Mucosa of rectum (tissue), 2 donors: ENCODE results near the gene CALCOCO1.
"Not testable (repeated sequence)": the region's sequence is repeated elsewhere in the genome, so short reads cannot be mapped to it uniquely, and the experiment has no call there.

Experiments used
- H3K27ac ChIP-seq, 2 donors: one replicate each; pipeline ENCODE4 v1.7.0; 2013; ENCODE audit warnings: inconsistent platforms in 2 of 2, low read depth in 2 of 2, low read length in 2 of 2
- H3K27me3 ChIP-seq, 2 donors: one replicate each; pipeline ENCODE4 v1.7.0; 2013; ENCODE audit warnings: low read length in 2 of 2; ENCODE audit not compliant: control insufficient read depth in 2 of 2, insufficient read depth in 2 of 2
- H3K36me3 ChIP-seq, 2 donors: one replicate each; pipeline ENCODE4 v1.7.0; 2013; ENCODE audit warnings: low read length in 2 of 2; ENCODE audit not compliant: control insufficient read depth in 2 of 2, insufficient read depth in 2 of 2
- H3K4me1 ChIP-seq, 2 donors: one replicate each; pipeline ENCODE4 v1.7.0; 2013; ENCODE audit warnings: low read length in 2 of 2, mild to moderate bottlenecking in 1 of 2; ENCODE audit not compliant: control insufficient read depth in 2 of 2, insufficient read depth in 2 of 2
- H3K4me3 ChIP-seq, 2 donors: one replicate each; pipeline ENCODE4 v1.7.0; 2013; ENCODE audit warnings: low read length in 2 of 2
- H3K9ac ChIP-seq, 2 donors: one replicate each; pipeline ENCODE4 v1.7.0; 2013; ENCODE audit warnings: low read length in 2 of 2, low read depth in 1 of 2, mild to moderate bottlenecking in 1 of 2
- H3K9me3 ChIP-seq, 2 donors: one replicate each; pipeline ENCODE4 v1.7.0; 2013; ENCODE audit warnings: low read length in 2 of 2; ENCODE audit not compliant: control insufficient read depth in 2 of 2
- donor health status: healthy.
- donor health status: Normal muscosa, but diverticular disease.

The CALCOCO1 gene

DNA sequence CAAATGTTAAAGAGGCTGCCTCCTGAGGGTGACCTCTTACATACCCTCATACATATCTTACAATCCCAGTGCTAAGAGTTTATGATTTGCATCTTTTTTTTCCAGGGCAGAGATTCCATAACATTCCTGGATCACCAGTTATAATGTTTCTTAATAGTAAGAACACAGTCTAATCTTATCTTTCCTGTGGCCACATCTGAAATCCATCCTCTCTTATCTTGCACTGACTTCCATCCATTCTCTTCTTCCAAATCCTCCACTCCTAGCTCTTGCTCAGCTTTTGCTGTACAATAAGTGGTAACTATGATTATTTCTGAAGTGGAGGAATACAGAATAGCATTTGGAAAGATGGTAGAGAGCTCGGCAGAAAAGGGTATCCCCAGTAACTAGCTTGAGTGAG lies 6.3 kb downstream of the CALCOCO1 start:
- Histone ChIP-seq H3K4me1 (peaks cover 2% of the 10 kb centered on the region in 2 donors), H3K27ac (no peak overlapping the region), H3K36me3 (peaks cover 56 to 67% of the 10 kb centered on the region in 2 donors), H3K4me3 (no peak overlapping the region), H3K9me3 (no peaks in the 10 kb centered on the region), H3K9ac (no peak overlapping the region), H3K27me3 (no peaks in the 10 kb centered on the region)

DNA sequence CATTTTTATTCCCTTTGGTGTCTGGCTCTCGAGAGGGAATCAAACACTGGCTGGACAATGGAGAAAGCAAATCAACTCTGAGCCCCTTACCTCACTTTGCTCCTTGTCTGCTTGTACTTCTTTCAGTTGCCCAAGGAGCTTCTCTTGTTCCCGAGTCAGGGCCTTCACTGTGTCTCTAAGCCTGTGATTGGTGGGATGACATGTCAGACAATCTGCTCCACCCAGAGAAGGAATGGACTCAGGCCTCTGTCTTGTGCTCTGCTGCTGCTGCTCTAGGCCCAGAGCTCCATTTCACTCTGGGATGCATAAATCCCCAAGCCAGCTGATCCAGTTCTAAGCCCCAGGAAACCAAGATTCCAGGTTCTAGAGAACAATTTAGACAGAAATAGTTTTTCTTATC lies 7.6 kb downstream of the CALCOCO1 start:
- Histone ChIP-seq H3K36me3 (peaks cover 62 to 76% of the 10 kb centered on the region in 2 donors), H3K4me1 (no peaks in the 10 kb centered on the region), H3K9me3 (no peaks in the 10 kb centered on the region), H3K27ac (no peak overlapping the region), H3K4me3 (no peak overlapping the region), H3K27me3 (no peaks in the 10 kb centered on the region), H3K9ac (no peak overlapping the region)

DNA sequence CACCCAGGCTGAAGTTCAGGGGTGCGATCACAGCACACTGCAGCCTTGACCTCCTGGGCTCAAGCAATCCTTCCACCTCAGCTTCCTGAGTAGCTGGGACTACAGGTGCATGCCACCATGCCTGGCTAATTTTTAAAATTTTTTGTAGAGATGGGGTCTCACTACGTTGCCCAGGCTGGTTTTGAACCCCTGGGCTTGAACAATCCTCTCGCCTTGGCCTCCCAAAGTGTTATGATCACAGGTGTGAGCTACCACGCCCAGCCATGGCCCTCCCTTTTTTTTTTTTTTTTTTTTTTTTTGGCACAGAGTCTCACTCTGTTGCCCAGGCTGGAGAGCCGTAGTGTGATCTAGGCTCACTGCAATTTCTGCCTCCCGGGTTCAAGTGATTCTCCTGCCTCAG lies 8.7 kb downstream of the CALCOCO1 start:
- H3K9me3 ChIP-seq, H3K4me3 ChIP-seq, H3K4me1 ChIP-seq, H3K27ac ChIP-seq, H3K27me3 ChIP-seq, H3K9ac ChIP-seq: not testable (repeated sequence)
- peaks cover 60 to 77% of the 10 kb centered on the region in 2 donors for H3K36me3 ChIP-seq

DNA sequence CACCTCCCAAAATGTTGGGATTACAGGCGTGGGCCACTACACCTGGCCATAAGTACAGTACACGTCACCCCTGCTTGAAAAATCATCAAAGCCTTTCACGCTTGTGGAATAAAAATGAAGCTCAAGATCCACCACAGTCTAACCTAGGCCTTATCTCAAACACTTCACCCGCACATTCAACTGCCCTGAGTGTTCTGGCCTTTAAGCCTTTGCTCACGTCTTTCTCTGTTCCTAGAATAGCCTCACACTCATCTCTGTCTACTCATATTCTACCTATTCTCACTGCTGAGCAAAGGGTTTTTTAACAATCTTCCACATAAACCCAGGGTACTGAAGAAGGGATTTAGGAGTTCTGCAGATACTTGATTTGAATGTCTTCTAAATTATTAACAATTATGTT lies 9.9 kb downstream of the CALCOCO1 start:
- H3K4me1 ChIP-seq, result no peaks in the 10 kb centered on the region
- no peak overlapping the region for H3K9ac ChIP-seq
- peaks cover 59 to 77% of the 10 kb centered on the region in 2 donors for H3K36me3 ChIP-seq
- no peaks in the 10 kb centered on the region for H3K27me3 ChIP-seq
- H3K4me3 ChIP-seq, result no peak overlapping the region
- no peak overlapping the region for H3K27ac ChIP-seq
- H3K9me3 ChIP-seq, result no peaks in the 10 kb centered on the region

DNA sequence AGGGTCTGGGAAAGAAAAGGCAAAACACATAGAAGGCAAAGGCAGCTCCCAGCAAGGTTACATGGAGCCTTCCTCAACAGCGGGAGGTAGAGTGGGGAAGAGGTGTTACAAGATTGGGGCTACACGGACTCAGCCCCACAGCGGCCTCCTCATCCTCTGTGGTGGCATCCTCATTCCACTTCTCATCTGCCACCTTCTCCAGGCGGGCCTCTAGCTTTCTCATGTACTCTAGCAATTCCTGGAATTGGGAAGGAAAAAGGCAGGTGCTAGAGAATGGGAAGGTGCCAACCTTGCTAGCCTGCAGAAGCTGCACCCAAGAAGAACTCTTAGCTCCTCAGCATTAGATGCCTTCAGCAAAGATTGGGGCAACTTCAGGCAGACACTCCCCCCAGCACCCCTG lies 13.2 kb downstream of the CALCOCO1 start:
- Histone ChIP-seq H3K4me3 (no peak overlapping the region), H3K9me3 (no peaks in the 10 kb centered on the region), H3K27ac (no peak overlapping the region), H3K27me3 (no peaks in the 10 kb centered on the region), H3K36me3 (peaks cover 40 to 53% of the 10 kb centered on the region in 2 donors), H3K9ac (no peak overlapping the region), H3K4me1 (no peaks in the 10 kb centered on the region)

DNA sequence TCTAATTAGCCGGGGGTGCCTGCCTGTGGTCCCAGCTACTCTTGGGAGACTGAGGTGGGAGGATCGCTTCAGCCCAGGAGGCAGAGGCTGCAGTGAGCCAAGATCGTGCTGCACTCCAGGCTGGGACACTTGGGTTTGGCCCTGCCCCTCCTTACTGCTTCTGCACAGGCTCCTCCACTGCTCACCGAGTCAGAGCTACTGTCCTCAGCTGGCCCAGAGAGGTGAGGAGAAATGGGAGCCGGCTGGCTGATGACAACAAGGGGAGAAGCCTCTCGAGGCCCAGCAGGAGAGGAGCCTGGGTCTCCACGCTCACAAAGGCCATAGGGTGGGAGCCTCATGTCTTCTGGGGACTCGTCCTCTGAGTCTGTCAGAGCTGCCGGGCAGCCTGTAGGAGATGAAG lies 13.7 kb downstream of the CALCOCO1 start:
- peaks cover 40 to 53% of the 10 kb centered on the region in 2 donors for H3K36me3 ChIP-seq
- H3K27me3 ChIP-seq, result peaks cover 0 to 2% of the 10 kb centered on the region in 2 donors
- H3K4me1 ChIP-seq, result no peaks in the 10 kb centered on the region
- no peak overlapping the region for H3K27ac ChIP-seq
- H3K4me3 ChIP-seq, result no peak overlapping the region
- H3K9me3 ChIP-seq, result no peaks in the 10 kb centered on the region
- no peak overlapping the region for H3K9ac ChIP-seq

DNA sequence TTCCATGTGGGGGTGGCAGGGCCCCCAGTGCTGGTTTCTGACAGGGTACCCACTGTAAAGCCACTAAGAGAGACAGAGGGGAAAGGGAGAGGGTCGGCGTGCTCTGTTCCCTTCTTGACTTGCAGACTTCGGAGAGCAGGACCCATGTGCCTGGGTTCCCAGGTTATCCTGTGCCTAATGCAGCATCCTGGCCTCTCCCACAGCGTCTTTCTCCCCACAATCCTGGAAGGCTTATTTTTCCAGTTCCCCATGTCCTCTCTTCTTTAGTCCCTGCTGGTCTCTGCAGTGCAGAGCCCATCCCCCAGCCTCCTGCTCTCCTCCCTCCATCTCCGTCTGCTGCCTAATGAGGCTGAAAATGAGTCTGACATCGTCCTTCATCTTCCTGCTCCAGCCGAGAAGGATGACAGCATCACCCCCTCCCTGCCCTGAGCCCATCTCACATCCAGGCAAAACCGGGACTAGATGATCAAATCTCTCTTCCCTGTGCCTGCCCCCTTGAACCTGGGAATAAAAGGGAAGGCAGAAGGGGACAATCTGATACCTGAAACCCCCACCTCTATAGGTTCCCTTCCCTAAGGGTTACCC lies 15.1 kb downstream of the CALCOCO1 start:
- H3K27ac ChIP-seq, result no peak overlapping the region

DNA sequence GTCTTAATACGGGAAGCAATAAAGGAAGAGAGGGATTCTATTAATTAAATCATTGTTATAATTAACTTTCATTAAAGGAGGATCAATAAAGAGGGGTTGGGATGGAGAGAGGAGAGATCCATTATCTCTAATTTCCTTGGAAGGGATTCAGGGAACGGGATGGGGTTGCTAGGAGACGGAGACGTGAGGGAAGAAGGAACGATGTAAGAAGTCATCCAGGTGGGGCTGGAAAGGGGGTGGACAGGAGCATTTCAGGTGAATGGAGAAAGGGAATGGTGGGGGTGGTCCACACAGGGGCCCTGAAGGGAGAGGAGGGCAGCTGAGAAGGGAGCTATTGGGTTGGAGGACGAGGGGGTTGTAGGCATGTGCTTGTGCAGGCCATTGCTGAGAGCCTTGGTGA lies 17.2 kb downstream of the CALCOCO1 start:
- H3K9me3 ChIP-seq, result no peaks in the 10 kb centered on the region
- H3K4me3 ChIP-seq, result no peak overlapping the region
- peaks cover 23 to 29% of the 10 kb centered on the region in 2 donors for H3K36me3 ChIP-seq
- no peak overlapping the region for H3K9ac ChIP-seq
- H3K27ac ChIP-seq, result no peak overlapping the region
- no peaks in the 10 kb centered on the region for H3K4me1 ChIP-seq
- peaks cover 6 to 9% of the 10 kb centered on the region in 2 donors for H3K27me3 ChIP-seq

More for the DNA sequence above, 15.1 kb downstream of the CALCOCO1 start:
- Histone ChIP-seq H3K4me3 (no peak overlapping the region), H3K36me3 (peaks cover 40 to 50% of the 10 kb centered on the region in 2 donors), H3K4me1 (no peaks in the 10 kb centered on the region), H3K9ac (no peak overlapping the region), H3K9me3 (no peaks in the 10 kb centered on the region), H3K27me3 (peaks cover 5 to 6% of the 10 kb centered on the region in 2 donors)

DNA sequence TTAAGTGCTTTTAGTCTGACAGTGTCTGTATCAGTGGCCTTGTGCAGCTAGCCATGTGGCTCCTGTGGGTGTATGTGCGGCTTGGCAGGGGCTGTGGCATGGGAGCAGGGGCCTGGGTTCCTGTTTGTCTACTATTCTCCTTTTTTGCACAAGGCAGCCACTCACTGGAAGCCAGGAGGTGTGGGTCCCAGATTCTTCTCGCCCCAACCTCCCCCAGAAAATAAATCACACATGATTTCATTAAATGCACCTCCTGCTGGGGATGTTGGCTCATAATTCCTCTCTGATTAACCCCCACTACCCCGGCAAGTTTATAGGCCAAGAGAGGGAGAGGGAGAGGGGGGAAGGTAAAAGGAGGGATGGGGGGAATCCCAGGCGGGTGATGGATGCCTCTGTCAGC lies 17.6 kb downstream of the CALCOCO1 start:
- no peak overlapping the region for H3K27ac ChIP-seq
- H3K36me3 ChIP-seq, result peaks cover 20 to 25% of the 10 kb centered on the region in 2 donors
- no peak overlapping the region for H3K9ac ChIP-seq
- H3K4me1 ChIP-seq, result no peaks in the 10 kb centered on the region
- H3K9me3 ChIP-seq, result no peaks in the 10 kb centered on the region
- peaks cover 6 to 10% of the 10 kb centered on the region in 2 donors for H3K27me3 ChIP-seq
- H3K4me3 ChIP-seq, result no peak overlapping the region

DNA sequence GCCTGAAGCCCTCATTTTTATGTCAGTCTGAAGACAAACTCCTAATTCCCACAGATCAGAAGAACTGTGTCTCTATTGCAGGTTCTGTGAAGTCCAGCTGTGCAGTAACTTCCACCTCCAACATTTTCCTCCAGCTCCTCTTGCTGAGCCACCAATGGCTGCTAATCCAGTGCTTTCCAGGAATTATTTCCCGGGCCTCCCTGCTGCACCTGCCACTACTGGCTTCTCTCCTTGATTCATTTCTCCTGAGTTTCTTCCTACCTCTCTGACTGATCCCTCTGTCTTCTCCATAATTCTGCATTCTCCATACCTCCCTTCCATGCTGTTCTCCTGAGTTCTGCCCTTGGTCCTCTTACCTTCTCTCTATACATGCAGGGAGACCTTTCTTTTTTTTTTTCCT lies 21.2 kb downstream of the CALCOCO1 start:
- no peaks in the 10 kb centered on the region for H3K9me3 ChIP-seq
- H3K36me3 ChIP-seq, result no peaks in the 10 kb centered on the region
- H3K27me3 ChIP-seq, result peaks cover 28 to 32% of the 10 kb centered on the region in 2 donors
- H3K4me3 ChIP-seq, result no peak overlapping the region
- no peak overlapping the region for H3K9ac ChIP-seq
- no peak overlapping the region for H3K27ac ChIP-seq
- no peaks in the 10 kb centered on the region for H3K4me1 ChIP-seq

DNA sequence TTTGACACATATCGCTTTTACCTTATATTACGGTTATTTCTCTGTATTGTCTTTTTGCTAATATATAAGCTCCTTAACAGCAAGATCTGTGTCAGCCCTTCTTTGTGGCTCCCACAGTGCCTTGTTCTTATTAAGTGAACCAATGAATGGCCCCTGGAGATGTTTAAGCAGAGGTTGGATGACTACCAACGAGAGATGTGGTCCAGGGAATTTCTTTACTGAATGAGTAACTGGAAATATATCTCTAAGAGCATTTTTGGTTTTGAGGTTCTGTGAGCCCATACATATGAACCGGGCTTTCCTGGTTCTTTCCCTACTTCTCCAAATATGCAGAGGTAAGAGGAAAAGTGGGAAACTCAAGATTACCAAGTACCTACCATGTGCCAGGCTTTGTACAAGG lies 23.5 kb downstream of the CALCOCO1 start:
- Histone ChIP-seq H3K4me3 (no peak overlapping the region), H3K9ac (no peak overlapping the region), H3K36me3 (no peaks in the 10 kb centered on the region), H3K9me3 (no peaks in the 10 kb centered on the region), H3K4me1 (no peaks in the 10 kb centered on the region), H3K27ac (no peak overlapping the region), H3K27me3 (peaks cover 44 to 49% of the 10 kb centered on the region in 2 donors)
